ENCODE data around the gene FAM193B. TPM values are rescaled to one million over a fixed set of nuclear protein-coding genes. Genes with fewer than 3 reads are reported as not detected.
A peak's percentile ranks its signal among the peaks of the same experiment; 100 is the strongest.

The FAM193B gene
- total and polyA plus RNA-seq, 9 of the 15 experiments (the other 6 are each of a cell fraction or from before 2014, with no cell fraction given), result 4.4 to 76.4 (median 37.3) TPM

- TF ChIP-seq ZHX1 (conservative IDR thresholded peaks at IDR 0.05; ENCODE audit: low read length) (no peak), SNAPC5 (CRISPR knock-in tag; IDR thresholded peaks at IDR 0.05) (no peak), E2F4 (CRISPR knock-in tag; IDR thresholded peaks at IDR 0.05; ENCODE audit: low read depth) (no peak), ZBTB2 (IDR thresholded peaks at IDR 0.05) (no peak), ZNF398 (CRISPR knock-in tag; IDR thresholded peaks at IDR 0.05) (no peak), EWSR1 (IDR thresholded peaks at IDR 0.05; ENCODE audit: borderline replicate concordance, low read depth, partially characterized antibody) (no peak), SMAD4 (CRISPR knock-in tag; conservative IDR thresholded peaks at IDR 0.05) (peak; percentile 64), ETV6 (IDR thresholded peaks at IDR 0.05; ENCODE audit: borderline replicate concordance in 1 of 2, low read depth in 2 of 2, low read length in 1 of 2) (no peak), ETV6 (CRISPR knock-in tag; IDR thresholded peaks at IDR 0.05; ENCODE audit: borderline replicate concordance) (no peak), POLR3G (IDR thresholded peaks at IDR 0.05; ENCODE audit: extremely low read depth, insufficient read length, insufficient replicate concordance) (no peak), SIX5 (IDR thresholded peaks at IDR 0.05; ENCODE audit: borderline replicate concordance in 1 of 2, insufficient read depth in 1 of 2, low read depth in 1 of 2, low read length in 2 of 2) (no peak)
Measured at GRCh38 chr5:177545487-177546257, 8.7 kb downstream of the FAM193B start (continued).

Data from K562 (cell line).